MM.1S (cell line): ENCODE data around the gene LACRT.

Source experiments
- DNase-seq: peaks from one replicate; pipeline ENCODE4 v3.0.0-alpha.2; 2015
- H2AFZ ChIP-seq: fragments of 300-600 bp; sonication (generic); 2 replicates; pipeline ENCODE4 v1.6.0; 2016; ENCODE audit warnings: antibody characterized with exemption, low read length
- H3F3A ChIP-seq: fragments of 300-600 bp; sonication (generic); 2 replicates; pipeline ENCODE4 v1.6.1; 2016; ENCODE audit warnings: mild to moderate bottlenecking, antibody characterized with exemption, low read length, moderate library complexity, mixed read lengths; ENCODE audit not compliant: insufficient read depth
- H3K27ac ChIP-seq: fragments of 300-600 bp; sonication (generic); 2 replicates; pipeline ENCODE4 v1.5.1; 2016; ENCODE audit warnings: mild to moderate bottlenecking, low read length
- H3K27me3 ChIP-seq: fragments of 300-600 bp; sonication (generic); replicated peaks from 2 replicates; pipeline ENCODE4 v1.6.0; 2016; ENCODE audit warnings: low read length; ENCODE audit not compliant: insufficient read depth
- H3K36me3 ChIP-seq: fragments of 300-600 bp; sonication (generic); replicated peaks from 2 replicates; pipeline ENCODE4 v1.6.1; 2016; ENCODE audit warnings: mild to moderate bottlenecking, low read length, mixed read lengths; ENCODE audit not compliant: insufficient read depth
- H3K4me1 ChIP-seq: fragments of 300-600 bp; sonication (generic); 2 replicates; pipeline ENCODE4 v1.6.1; 2016; ENCODE audit warnings: low read length, mixed read lengths
- H3K4me2 ChIP-seq: fragments of 300-600 bp; sonication (generic); 2 replicates; pipeline ENCODE4 v1.6.0; 2016; ENCODE audit warnings: low read depth, low read length
- H3K4me3 ChIP-seq: fragments of 300-600 bp; sonication (generic); 2 replicates; pipeline ENCODE4 v1.5.1; 2016; ENCODE audit warnings: low read length, mixed read lengths
- H3K79me2 ChIP-seq: fragments of 300-600 bp; sonication (generic); 2 replicates; pipeline ENCODE4 v1.6.1; 2016; ENCODE audit warnings: mixed run types, low read length, mixed read lengths
- H3K9ac ChIP-seq: fragments of 300-600 bp; sonication (generic); 2 replicates; pipeline ENCODE4 v1.6.1; 2016; ENCODE audit warnings: low read length, mixed read lengths
- H3K9me2 ChIP-seq: fragments of 300-600 bp; sonication (generic); replicated peaks from 2 replicates; pipeline ENCODE4 v1.6.1; 2016; ENCODE audit warnings: mild to moderate bottlenecking, low read length, mixed read lengths; ENCODE audit not compliant: insufficient read depth
- H3K9me3 ChIP-seq: fragments of 300-600 bp; sonication (generic); replicated peaks from 2 replicates; pipeline ENCODE4 v1.6.1; 2016; ENCODE audit warnings: mild to moderate bottlenecking, low read length, mixed read lengths; ENCODE audit not compliant: insufficient read depth
- H4K20me1 ChIP-seq: fragments of 300-600 bp; sonication (generic); 2 replicates; pipeline ENCODE4 v1.6.1; 2016; ENCODE audit warnings: mild to moderate bottlenecking, low read length, moderate library complexity, mixed read lengths; ENCODE audit not compliant: insufficient read depth
- EZH2 ChIP-seq: fragments of 300-600 bp; sonication (generic); optimal IDR thresholded peaks from 2 replicates; pipeline ENCODE3; 2017; ENCODE audit warnings: low read depth, mild to moderate bottlenecking, antibody characterized with exemption, low read length, mixed read lengths
- EZH2phosphoT487 ChIP-seq: fragments of 300-600 bp; sonication (generic); IDR thresholded peaks from 2 replicates; pipeline ENCODE4 v1.6.1; 2018; ENCODE audit warnings: antibody characterized with exemption, low read length
- TF ChIP-seq, protein P1 (sequence below): fragments of 300-600 bp; sonication (generic); IDR thresholded peaks from 2 replicates; pipeline ENCODE4 v1.5.1; 2016; ENCODE audit warnings: antibody characterized with exemption, low read length, mixed read lengths

Gene LACRT

DNA sequence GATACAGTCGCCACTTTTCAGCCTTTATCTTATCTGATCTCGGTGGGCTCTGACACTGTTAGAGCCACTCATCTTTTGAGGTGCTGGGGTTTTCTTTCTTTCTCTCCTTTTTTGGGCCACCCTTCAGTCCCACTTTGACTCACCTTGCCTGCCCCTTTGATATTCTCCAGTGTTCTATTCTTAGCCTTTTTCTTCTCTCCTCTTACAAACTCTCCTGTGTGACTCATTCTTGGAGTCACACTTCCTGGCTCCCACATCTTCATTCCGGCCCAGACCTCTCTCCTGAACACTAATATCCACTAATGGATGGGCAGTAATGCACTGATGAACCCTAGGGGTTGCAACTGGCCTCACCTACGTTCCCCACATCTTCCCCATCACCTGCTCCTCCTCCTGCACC lies 15.7 kb upstream of the LACRT start:
- Histone ChIP-seq H3K9ac (no peak overlapping the region), H2AFZ (no peak overlapping the region), H3K79me2 (no peaks in the 10 kb centered on the region), H3K9me2 (no peaks in the 10 kb centered on the region), H3K4me2 (no peak overlapping the region), H3K27ac (no peak overlapping the region), H3K36me3 (no peaks in the 10 kb centered on the region), H3K27me3 (no peaks in the 10 kb centered on the region), H3K4me3 (no peak overlapping the region), H3F3A (no peaks in the 10 kb centered on the region), H3K9me3 (no peaks in the 10 kb centered on the region), H3K4me1 (no peaks in the 10 kb centered on the region), H4K20me1 (no peaks in the 10 kb centered on the region)
- DNase-seq, result no peak
- TF ChIP-seq, protein P1, sequence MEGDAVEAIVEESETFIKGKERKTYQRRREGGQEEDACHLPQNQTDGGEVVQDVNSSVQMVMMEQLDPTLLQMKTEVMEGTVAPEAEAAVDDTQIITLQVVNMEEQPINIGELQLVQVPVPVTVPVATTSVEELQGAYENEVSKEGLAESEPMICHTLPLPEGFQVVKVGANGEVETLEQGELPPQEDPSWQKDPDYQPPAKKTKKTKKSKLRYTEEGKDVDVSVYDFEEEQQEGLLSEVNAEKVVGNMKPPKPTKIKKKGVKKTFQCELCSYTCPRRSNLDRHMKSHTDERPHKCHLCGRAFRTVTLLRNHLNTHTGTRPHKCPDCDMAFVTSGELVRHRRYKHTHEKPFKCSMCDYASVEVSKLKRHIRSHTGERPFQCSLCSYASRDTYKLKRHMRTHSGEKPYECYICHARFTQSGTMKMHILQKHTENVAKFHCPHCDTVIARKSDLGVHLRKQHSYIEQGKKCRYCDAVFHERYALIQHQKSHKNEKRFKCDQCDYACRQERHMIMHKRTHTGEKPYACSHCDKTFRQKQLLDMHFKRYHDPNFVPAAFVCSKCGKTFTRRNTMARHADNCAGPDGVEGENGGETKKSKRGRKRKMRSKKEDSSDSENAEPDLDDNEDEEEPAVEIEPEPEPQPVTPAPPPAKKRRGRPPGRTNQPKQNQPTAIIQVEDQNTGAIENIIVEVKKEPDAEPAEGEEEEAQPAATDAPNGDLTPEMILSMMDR, result no peak
- TF ChIP-seq EZH2phosphoT487 (no peak), EZH2 (no peak)

DNA sequence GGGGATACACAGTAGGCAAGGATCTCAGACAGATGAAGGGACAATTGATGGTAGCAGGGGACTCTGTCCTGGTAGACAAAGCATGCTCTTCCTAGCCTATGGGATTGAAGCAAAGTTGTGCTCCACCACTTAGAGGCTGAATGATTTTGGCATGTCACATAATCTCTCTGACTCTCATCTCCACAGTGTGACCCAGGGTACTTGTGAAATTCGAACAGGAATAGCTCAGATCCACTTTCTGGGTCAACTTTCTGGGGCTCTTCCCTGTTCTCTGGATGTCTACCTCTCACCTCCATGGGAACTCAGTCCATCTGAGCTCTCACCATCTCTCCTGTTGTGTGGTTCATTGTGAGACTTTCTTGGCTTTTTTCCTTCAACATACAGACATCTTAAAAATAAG lies 15.1 kb upstream of the LACRT start:
- H3K36me3 ChIP-seq, result no peaks in the 10 kb centered on the region
- no peaks in the 10 kb centered on the region for H3K9me3 ChIP-seq
- H4K20me1 ChIP-seq, result no peaks in the 10 kb centered on the region
- DNase-seq, result no peak
- no peak overlapping the region for H3K4me3 ChIP-seq
- H3K9me2 ChIP-seq, result no peaks in the 10 kb centered on the region
- no peaks in the 10 kb centered on the region for H3K4me1 ChIP-seq
- no peak overlapping the region for H3K4me2 ChIP-seq
- H3K27me3 ChIP-seq, result no peaks in the 10 kb centered on the region
- no peaks in the 10 kb centered on the region for H3K79me2 ChIP-seq
- H3K9ac ChIP-seq, result no peak overlapping the region
- no peak overlapping the region for H2AFZ ChIP-seq
- H3F3A ChIP-seq, result no peaks in the 10 kb centered on the region
- H3K27ac ChIP-seq, result no peak overlapping the region
- TF ChIP-seq, protein P1, result no peak
- TF ChIP-seq EZH2, result no peak
- no peak for TF ChIP-seq EZH2phosphoT487

DNA sequence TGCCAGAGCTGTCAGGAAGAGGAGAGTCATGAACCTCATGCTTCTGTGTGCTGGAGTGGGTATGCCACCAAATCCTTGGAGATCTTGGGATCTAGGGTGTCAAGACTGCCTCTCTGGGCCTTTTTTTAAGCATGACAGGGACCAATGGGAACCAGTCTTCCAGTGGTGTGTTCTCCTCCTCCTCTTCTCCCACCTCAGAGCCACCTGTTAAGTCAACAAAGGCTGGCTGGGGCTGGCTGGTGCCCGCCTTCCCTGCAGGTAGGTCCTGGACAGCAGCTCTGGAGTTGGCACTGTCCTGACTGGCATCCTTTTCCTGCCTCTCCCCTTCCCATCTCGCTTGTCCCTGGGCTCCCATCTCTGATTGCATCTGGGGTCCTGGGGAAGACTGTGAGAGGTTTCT lies 13.6 kb upstream of the LACRT start, which contains the start of gene DCD:
Gene DCD (minus strand): TSS at position 101 of the 400 bp plus-strand sequence. CDS start 62 bp downstream, at position 39.
- Histone ChIP-seq H3K27me3 (no peaks in the 10 kb centered on the region), H3K36me3 (no peaks in the 10 kb centered on the region)
- no peak for TF ChIP-seq EZH2phosphoT487
- no peak for TF ChIP-seq EZH2
- TF ChIP-seq, protein P1, result no peak

More for the DNA sequence above, 13.6 kb upstream of the LACRT start, which contains the start of gene DCD:
- no peaks in the 10 kb centered on the region for H3F3A ChIP-seq
- H3K9ac ChIP-seq, result no peak within 1 kb of the TSS
- H3K4me3 ChIP-seq, result no peak within 1 kb of the TSS
- H3K9me3 ChIP-seq, result no peaks in the 10 kb centered on the region
- no peaks in the 10 kb centered on the region for H3K4me1 ChIP-seq
- no peaks in the 10 kb centered on the region for H3K79me2 ChIP-seq
- no peak within 1 kb of the TSS for H3K4me2 ChIP-seq
- H2AFZ ChIP-seq, result no peak within 1 kb of the TSS
- no peaks in the 10 kb centered on the region for H4K20me1 ChIP-seq
- H3K27ac ChIP-seq, result no peak within 1 kb of the TSS
- H3K9me2 ChIP-seq, result no peaks in the 10 kb centered on the region
- no peak for DNase-seq
